ENCODE results near the gene OOEP.
A peak's percentile ranks its signal among the peaks of the same experiment; 100 is the strongest.
"Not testable (repeated sequence)": the region's sequence is repeated elsewhere in the genome, so short reads cannot be mapped to it uniquely, and the experiment has no call there.

The OOEP gene

DNA sequence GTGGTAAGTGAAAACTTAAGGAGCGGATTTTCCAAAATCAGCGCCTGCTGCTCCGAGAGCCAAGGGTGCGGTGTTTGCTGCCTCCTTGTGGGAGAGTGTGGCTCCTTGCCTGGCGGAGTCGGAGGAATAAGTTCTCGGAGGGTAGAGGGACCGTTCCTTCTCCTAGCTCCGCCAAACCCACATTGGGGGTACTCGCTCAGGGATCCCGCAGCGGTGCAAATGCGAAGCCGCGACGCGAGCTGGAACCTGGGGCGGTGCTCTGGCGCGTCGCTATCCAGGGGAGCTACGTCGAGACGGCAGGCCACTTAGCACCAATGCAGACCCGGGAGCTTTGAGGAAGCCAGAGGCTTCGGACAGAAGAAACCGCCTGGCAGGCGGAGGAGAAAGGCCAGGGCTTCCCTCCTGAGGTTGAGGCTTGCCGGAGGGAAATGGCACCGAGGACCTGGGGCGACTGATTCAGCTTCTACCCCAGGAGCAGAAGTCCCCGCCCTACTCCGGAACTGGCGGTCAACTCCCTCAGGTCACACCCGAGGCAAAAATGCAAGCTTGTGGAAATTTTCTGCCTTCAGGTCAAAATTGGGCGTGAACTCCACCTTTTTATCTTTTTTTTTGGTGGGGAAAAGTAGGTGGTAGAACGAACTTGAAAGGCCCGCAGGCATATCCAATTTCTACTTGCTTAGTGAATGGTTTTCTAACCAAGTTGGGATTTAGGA, 19.3 kb upstream of the OOEP start:
- Histone ChIP-seq H3K4me1 (ENCODE audit: control insufficient read depth, insufficient read depth, low read length) (peaks cover 8% of the 10 kb centered on the region; the same call in 1 of the 2 replicates), H3K27ac (ENCODE audit: low read depth, low read length) (peak overlapping the region; percentile 78), H3K9me3 (ENCODE audit: control insufficient read depth, insufficient read depth, low read length) (no peaks in the 10 kb centered on the region), H3K36me3 (ENCODE audit: control insufficient read depth, insufficient read depth, low read length) (no peaks in the 10 kb centered on the region), H3K9ac (ENCODE audit: low read depth, low read length) (peak overlapping the region; percentile 59), H3K4me3 (ENCODE audit: low read depth, low read length) (peak overlapping the region; percentile 61), H3K27me3 (ENCODE audit: control insufficient read depth, insufficient read depth, low read length) (no peaks in the 10 kb centered on the region)

DNA sequence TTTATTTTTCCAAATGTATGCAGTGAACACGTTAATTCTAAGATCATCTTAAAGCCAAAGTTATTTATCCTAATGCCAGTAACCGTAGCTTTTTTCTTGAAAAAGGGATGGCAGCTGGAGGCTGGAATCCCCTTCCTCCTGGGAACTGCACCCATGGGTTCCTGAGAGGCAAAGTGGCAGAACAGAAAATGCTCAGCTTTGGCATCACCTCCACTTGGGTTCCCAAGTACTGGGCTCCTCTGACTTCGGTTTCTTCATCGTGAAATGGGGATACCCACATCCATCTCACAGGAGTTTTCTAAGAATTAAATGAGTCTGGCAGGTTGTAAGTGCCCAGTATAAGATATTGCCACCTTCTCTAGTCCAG, 18.7 kb upstream of the OOEP start:
- Histone ChIP-seq H3K4me1 (ENCODE audit: control insufficient read depth, insufficient read depth, low read length) (peaks cover 8% of the 10 kb centered on the region; the same call in 1 of the 2 replicates), H3K27ac (ENCODE audit: low read depth, low read length) (peak overlapping the region; percentile 78), H3K9ac (ENCODE audit: low read depth, low read length) (0 out of 2 replicates have a peak overlapping the region, but pooled peaks have one; percentile 59), H3K36me3 (ENCODE audit: control insufficient read depth, insufficient read depth, low read length) (no peaks in the 10 kb centered on the region), H3K9me3 (ENCODE audit: control insufficient read depth, insufficient read depth, low read length) (no peaks in the 10 kb centered on the region), H3K4me3 (ENCODE audit: low read depth, low read length) (peak overlapping the region; percentile 61), H3K27me3 (ENCODE audit: control insufficient read depth, insufficient read depth, low read length) (no peaks in the 10 kb centered on the region)

DNA sequence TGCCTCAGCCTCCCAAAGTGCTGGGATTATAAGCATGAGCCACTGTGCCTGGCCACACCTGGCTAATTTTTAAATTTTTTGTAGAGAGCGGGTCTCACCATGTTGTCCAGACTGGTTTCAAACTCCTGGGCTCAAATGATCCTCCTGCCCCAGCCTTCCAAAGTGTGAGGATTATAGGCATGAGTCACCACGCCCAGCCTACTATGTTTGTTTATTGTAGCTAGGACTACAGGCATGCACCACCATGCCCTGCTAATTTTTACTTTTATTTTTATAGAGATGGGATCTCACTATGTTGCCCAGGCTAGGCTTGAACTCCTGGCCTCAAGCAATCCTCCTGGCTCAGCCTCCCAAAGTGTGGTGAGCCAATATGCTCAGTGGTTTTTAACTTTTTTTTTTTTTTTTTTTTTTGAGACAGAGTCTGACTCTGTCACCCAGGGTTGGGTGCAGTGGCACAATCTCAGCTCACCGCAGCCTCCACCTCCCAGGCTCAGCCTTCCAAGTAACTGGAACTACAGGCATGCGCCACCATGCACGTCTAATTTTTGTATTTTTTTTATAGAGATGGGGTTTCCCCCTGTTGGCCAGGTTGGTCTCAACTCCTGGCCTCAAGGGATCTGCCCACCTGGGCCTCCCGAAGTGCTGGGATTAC, 12.9 kb upstream of the OOEP start:
- no peak overlapping the region for H3K27ac ChIP-seq (ENCODE audit: low read depth, low read length)
- H3K27me3 ChIP-seq (ENCODE audit: control insufficient read depth, insufficient read depth, low read length) = no peaks in the 10 kb centered on the region
- no peaks in the 10 kb centered on the region for H3K4me1 ChIP-seq (ENCODE audit: control insufficient read depth, insufficient read depth, low read length)
- no peaks in the 10 kb centered on the region for H3K9me3 ChIP-seq (ENCODE audit: control insufficient read depth, insufficient read depth, low read length)
- H3K9ac ChIP-seq (ENCODE audit: low read depth, low read length) = no peak overlapping the region
- no peak overlapping the region for H3K4me3 ChIP-seq (ENCODE audit: low read depth, low read length)
- no peaks in the 10 kb centered on the region for H3K36me3 ChIP-seq (ENCODE audit: control insufficient read depth, insufficient read depth, low read length)

DNA sequence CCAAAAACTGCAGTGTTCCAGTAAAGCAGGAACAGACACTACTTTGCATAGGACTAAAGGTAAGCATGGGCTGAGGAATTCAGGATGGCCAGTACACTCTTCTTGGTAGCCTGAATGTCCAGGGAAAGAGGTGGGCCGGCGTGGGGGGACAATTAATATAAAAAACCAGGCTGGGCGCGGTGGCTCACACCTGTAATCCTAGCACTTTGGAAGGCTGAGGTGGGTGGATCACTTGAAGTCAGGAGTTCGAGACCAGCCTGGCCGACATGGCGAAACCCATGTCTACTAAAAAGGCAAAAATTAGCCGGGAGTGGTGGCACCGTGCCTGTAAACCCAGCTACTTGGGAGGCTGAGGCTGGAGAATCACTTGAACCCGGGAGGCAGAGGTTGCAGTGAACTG, 11.8 kb upstream of the OOEP start:
- H3K36me3 ChIP-seq (ENCODE audit: control insufficient read depth, insufficient read depth, low read length); H3K27ac ChIP-seq (ENCODE audit: low read depth, low read length); H3K4me1 ChIP-seq (ENCODE audit: control insufficient read depth, insufficient read depth, low read length); H3K9ac ChIP-seq (ENCODE audit: low read depth, low read length); H3K27me3 ChIP-seq (ENCODE audit: control insufficient read depth, insufficient read depth, low read length); H3K4me3 ChIP-seq (ENCODE audit: low read depth, low read length); H3K9me3 ChIP-seq (ENCODE audit: control insufficient read depth, insufficient read depth, low read length): not testable (repeated sequence)

DNA sequence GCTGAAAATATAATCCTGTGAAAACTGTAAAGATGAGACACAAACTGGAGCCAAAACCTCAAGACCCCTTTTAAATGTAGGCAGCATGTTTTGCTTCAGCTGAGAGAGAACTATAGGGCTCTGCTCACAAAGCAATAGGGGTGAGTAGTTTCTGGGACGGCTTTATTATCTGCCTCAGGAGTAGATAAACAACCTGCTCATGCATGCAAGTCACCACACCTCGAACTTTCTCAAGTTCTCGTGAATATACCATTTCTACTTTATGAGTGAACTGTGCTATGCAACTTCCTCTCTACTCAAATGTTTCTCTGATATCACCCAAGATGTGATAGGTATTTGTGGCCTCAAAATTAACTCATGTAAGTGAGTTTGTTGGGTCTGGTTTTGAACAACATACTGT, 7.5 kb upstream of the OOEP start:
- Histone ChIP-seq H3K9ac (ENCODE audit: low read depth, low read length) (no peak overlapping the region), H3K4me1 (ENCODE audit: control insufficient read depth, insufficient read depth, low read length) (no peaks in the 10 kb centered on the region), H3K4me3 (ENCODE audit: low read depth, low read length) (no peak overlapping the region), H3K27ac (ENCODE audit: low read depth, low read length) (no peak overlapping the region), H3K36me3 (ENCODE audit: control insufficient read depth, insufficient read depth, low read length) (no peaks in the 10 kb centered on the region), H3K9me3 (ENCODE audit: control insufficient read depth, insufficient read depth, low read length) (no peaks in the 10 kb centered on the region), H3K27me3 (ENCODE audit: control insufficient read depth, insufficient read depth, low read length) (no peaks in the 10 kb centered on the region)

DNA sequence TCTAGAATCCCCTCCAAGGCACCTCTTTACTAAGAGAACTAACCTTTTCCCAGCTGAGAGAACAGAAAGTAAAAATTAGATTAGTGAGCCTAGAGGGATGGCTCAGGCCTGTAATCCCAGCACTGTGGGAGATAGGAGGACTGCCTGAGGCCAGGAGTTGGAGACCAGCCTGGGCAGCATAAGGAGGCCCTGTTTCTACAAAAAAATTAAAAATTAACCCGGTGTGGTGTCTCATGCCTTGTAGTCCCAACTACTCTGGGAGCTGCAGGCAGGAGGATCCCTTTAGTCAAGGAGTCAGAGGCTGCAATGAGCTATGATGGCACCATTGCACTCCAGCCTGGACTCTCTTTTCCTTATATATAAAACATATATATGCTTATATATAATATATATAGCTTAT, 5.5 kb upstream of the OOEP start:
- peaks cover 3% of the 10 kb centered on the region; the same call in 1 of the 2 replicates for H3K9me3 ChIP-seq (ENCODE audit: control insufficient read depth, insufficient read depth, low read length)
- H3K27ac ChIP-seq (ENCODE audit: low read depth, low read length) = no peak overlapping the region
- H3K4me3 ChIP-seq (ENCODE audit: low read depth, low read length) = no peak overlapping the region
- no peak overlapping the region for H3K9ac ChIP-seq (ENCODE audit: low read depth, low read length)
- no peaks in the 10 kb centered on the region for H3K4me1 ChIP-seq (ENCODE audit: control insufficient read depth, insufficient read depth, low read length)
- no peaks in the 10 kb centered on the region for H3K36me3 ChIP-seq (ENCODE audit: control insufficient read depth, insufficient read depth, low read length)
- H3K27me3 ChIP-seq (ENCODE audit: control insufficient read depth, insufficient read depth, low read length) = no peaks in the 10 kb centered on the region

DNA sequence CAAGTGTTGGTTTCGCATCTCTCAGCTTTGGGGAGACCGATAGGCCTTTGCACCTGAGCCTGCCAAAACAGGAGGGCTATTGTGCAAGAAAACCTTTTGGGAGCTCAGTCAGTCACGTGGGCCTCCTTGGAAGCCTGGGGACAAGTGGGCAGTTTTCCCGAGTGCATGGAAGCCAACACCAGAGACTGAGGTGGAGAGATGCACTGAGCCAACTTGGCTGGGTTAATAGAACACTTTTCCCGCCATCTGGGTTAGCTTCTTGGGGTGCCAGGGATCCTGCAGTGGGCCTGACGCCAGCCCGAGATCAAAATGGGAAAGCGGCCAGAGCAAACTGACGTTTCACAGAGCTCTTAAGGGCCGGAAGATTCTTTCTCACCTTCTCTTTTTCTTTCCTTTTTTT, 2.8 kb upstream of the OOEP start:
- H3K27ac ChIP-seq (ENCODE audit: low read depth, low read length) = no peak overlapping the region
- peaks cover 5% of the 10 kb centered on the region; the same call in 1 of the 2 replicates for H3K4me1 ChIP-seq (ENCODE audit: control insufficient read depth, insufficient read depth, low read length)
- H3K9ac ChIP-seq (ENCODE audit: low read depth, low read length) = no peak overlapping the region
- no peaks in the 10 kb centered on the region for H3K27me3 ChIP-seq (ENCODE audit: control insufficient read depth, insufficient read depth, low read length)
- peaks cover 3% of the 10 kb centered on the region; the same call in 1 of the 2 replicates for H3K9me3 ChIP-seq (ENCODE audit: control insufficient read depth, insufficient read depth, low read length)
- no peak overlapping the region for H3K4me3 ChIP-seq (ENCODE audit: low read depth, low read length)
- no peaks in the 10 kb centered on the region for H3K36me3 ChIP-seq (ENCODE audit: control insufficient read depth, insufficient read depth, low read length)

DNA sequence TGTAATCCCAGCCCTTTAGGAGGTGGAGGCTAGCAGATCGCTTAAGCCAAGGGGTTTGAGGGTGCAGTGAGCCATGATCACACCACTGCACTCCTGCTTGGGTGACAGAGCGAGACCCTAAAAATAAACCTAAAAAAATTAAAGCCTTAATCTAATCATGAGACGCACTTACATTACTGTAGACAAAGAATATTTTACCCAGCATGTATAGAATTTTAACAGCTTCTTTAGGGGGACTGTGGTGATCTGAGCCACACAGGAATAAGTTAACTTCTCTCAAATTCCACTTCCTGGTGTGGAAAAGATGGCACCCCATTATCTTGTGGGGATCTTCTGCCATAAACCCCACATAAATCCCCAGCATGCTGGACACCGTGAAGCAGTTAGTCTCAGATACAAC, 2.3 kb upstream of the OOEP start:
- no peaks in the 10 kb centered on the region for H3K36me3 ChIP-seq (ENCODE audit: control insufficient read depth, insufficient read depth, low read length)
- H3K9ac ChIP-seq (ENCODE audit: low read depth, low read length) = no peak overlapping the region
- peaks cover 5% of the 10 kb centered on the region; the same call in 1 of the 2 replicates for H3K4me1 ChIP-seq (ENCODE audit: control insufficient read depth, insufficient read depth, low read length)
- H3K27ac ChIP-seq (ENCODE audit: low read depth, low read length) = no peak overlapping the region
- no peak overlapping the region for H3K4me3 ChIP-seq (ENCODE audit: low read depth, low read length)
- peaks cover 3% of the 10 kb centered on the region; the same call in 1 of the 2 replicates for H3K9me3 ChIP-seq (ENCODE audit: control insufficient read depth, insufficient read depth, low read length)
- H3K27me3 ChIP-seq (ENCODE audit: control insufficient read depth, insufficient read depth, low read length) = no peaks in the 10 kb centered on the region

DNA sequence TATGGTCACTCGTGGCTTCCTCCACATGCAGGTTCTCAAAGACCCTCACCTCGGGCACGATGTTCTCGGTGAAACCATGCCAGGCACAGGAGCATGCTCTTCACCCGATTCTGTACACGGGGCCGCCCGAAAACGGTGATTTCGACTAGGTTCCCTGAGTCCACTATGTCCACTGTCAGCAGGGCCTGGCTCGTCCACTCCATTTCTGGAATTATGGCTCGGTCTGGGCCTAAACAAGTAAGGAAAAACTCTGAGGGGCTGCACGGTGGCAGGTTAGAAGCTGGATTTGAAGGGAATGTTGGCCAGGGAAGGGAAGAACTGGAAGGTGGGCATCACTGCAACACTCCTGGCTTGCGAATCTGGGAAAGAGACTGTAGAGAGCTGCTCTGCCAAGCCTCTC, 540 bp downstream of the OOEP start:
- H3K27ac ChIP-seq (ENCODE audit: low read depth, low read length) = no peak overlapping the region
- peaks cover 5% of the 10 kb centered on the region; the same call in 1 of the 2 replicates for H3K4me1 ChIP-seq (ENCODE audit: control insufficient read depth, insufficient read depth, low read length)
- no peak overlapping the region for H3K9ac ChIP-seq (ENCODE audit: low read depth, low read length)

DNA sequence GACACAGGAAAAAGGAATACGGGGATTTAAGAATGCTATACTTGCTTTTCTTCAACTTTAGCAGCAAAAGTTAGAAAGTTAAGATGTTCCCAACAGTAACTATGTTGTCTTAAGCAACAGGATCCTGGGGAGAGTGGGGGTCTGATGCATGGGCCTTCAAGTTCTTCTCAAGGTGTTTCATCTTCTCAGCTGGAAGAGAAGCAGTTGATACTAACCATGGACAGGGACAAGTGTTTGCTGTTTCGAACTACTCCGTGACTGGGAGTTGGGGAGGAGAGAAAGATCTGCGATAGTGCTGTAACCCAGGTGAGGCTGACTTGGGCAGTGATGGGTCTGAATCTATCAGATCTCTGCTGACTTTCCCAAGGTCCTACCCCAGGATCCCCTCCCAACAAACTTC, 1.0 kb downstream of the OOEP start:
- Histone ChIP-seq H3K4me1 (ENCODE audit: control insufficient read depth, insufficient read depth, low read length) (peaks cover 5% of the 10 kb centered on the region; the same call in 1 of the 2 replicates), H3K27ac (ENCODE audit: low read depth, low read length) (no peak overlapping the region), H3K4me3 (ENCODE audit: low read depth, low read length) (no peak overlapping the region), H3K9me3 (ENCODE audit: control insufficient read depth, insufficient read depth, low read length) (peaks cover 3% of the 10 kb centered on the region; the same call in 1 of the 2 replicates), H3K9ac (ENCODE audit: low read depth, low read length) (no peak overlapping the region), H3K36me3 (ENCODE audit: control insufficient read depth, insufficient read depth, low read length) (no peaks in the 10 kb centered on the region), H3K27me3 (ENCODE audit: control insufficient read depth, insufficient read depth, low read length) (no peaks in the 10 kb centered on the region)

More for the DNA sequence above, 540 bp downstream of the OOEP start:
- peaks cover 3% of the 10 kb centered on the region; the same call in 1 of the 2 replicates for H3K9me3 ChIP-seq (ENCODE audit: control insufficient read depth, insufficient read depth, low read length)
- no peaks in the 10 kb centered on the region for H3K36me3 ChIP-seq (ENCODE audit: control insufficient read depth, insufficient read depth, low read length)
- no peak overlapping the region for H3K4me3 ChIP-seq (ENCODE audit: low read depth, low read length)
- no peaks in the 10 kb centered on the region for H3K27me3 ChIP-seq (ENCODE audit: control insufficient read depth, insufficient read depth, low read length)

DNA sequence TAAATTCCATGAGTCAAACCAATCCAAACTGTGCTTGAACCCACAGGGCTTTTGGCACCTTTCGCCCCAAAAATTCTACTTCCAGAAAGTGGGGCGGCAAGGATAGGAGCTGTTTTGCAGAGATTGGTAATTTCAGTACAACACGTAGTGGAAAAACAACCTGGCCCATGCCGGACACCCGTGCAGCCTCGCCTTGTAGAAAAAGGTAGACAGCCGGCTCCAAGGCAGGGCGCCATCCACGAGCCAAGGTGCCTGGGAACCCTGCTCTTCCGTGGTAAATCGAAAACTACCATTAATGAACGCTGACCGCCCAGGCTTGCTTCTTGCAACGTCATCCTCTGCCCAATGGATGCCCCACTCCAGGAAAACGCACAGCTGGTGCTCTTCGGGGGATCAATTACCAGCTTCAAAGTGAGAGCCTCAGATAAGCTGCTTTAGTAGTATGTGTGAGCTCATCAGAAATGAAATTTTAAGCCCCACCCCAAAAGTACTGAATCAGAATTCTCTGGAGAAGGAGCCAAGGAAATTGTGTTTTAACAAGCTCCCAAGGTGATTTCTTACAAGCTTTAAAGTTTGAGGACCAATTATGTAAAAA, 1.8 kb downstream of the OOEP start:
- Histone ChIP-seq H3K36me3 (ENCODE audit: control insufficient read depth, insufficient read depth, low read length) (no peaks in the 10 kb centered on the region), H3K9me3 (ENCODE audit: control insufficient read depth, insufficient read depth, low read length) (peaks cover 3% of the 10 kb centered on the region; the same call in 1 of the 2 replicates), H3K27ac (ENCODE audit: low read depth, low read length) (no peak overlapping the region), H3K9ac (ENCODE audit: low read depth, low read length) (no peak overlapping the region), H3K4me3 (ENCODE audit: low read depth, low read length) (no peak overlapping the region), H3K27me3 (ENCODE audit: control insufficient read depth, insufficient read depth, low read length) (no peaks in the 10 kb centered on the region), H3K4me1 (ENCODE audit: control insufficient read depth, insufficient read depth, low read length) (peaks cover 5% of the 10 kb centered on the region; the same call in 1 of the 2 replicates)

Data from HUES48 (cell line).